Measurements from ENCODE around the gene HABP2. TPM values are rescaled to one million over a fixed set of nuclear protein-coding genes. Genes with fewer than 3 reads are reported as not detected.

HABP2 gene
- total RNA-seq, 6 experiments from 2014 or later = 162 to 705 (median 372) TPM

- Histone ChIP-seq H3K27ac (no peak overlapping the region), H3K4me3 (no peak overlapping the region), H3K4me1 (no peaks in the 10 kb centered on the region), H3K9me3 (no peaks in the 10 kb centered on the region), H3K36me3 (no peaks in the 10 kb centered on the region), H3K27me3 (no peaks in the 10 kb centered on the region)
- ATAC-seq = no peak
- DNase-seq = no peak
- 88% methylated on average over 4 of the region's 4 CpGs for WGBS (ENCODE audit: insufficient coverage, low coverage, low lambda C conversion rate, missing lambda C conversion rate)
- TF ChIP-seq CTCF (IDR thresholded peaks at IDR 0.05) (no peak), POLR2A (IDR thresholded peaks at IDR 0.05) (no peak)
- intact Hi-C loops (cut with DNase I) = no loop called here
Measured at GRCh38 chr10:113609704-113610108, 56.9 kb downstream of the HABP2 start.

- no peak for DNase-seq
- no peaks in the 10 kb centered on the region for H3K9me3 ChIP-seq
- intact Hi-C loops (cut with DNase I) = no loop called here
- H3K4me3 ChIP-seq = no peak overlapping the region
- no peak for ATAC-seq
- TF ChIP-seq POLR2A (IDR thresholded peaks at IDR 0.05) = no peak
- TF ChIP-seq CTCF (IDR thresholded peaks at IDR 0.05) = no peak
- H3K36me3 ChIP-seq = no peaks in the 10 kb centered on the region
- H3K27me3 ChIP-seq = no peaks in the 10 kb centered on the region
- H3K27ac ChIP-seq = no peak overlapping the region
- H3K4me1 ChIP-seq = no peaks in the 10 kb centered on the region
- WGBS (ENCODE audit: insufficient coverage, low coverage, low lambda C conversion rate, missing lambda C conversion rate) = 72% methylated on average over 18 of the region's 26 CpGs
Measured at GRCh38 chr10:113610631-113611601, 58.1 kb downstream of the HABP2 start.

- intact Hi-C loops (cut with DNase I) = no loop called here
- DNase-seq = no peak
- Histone ChIP-seq H3K27me3 (no peaks in the 10 kb centered on the region), H3K36me3 (no peaks in the 10 kb centered on the region), H3K9me3 (no peaks in the 10 kb centered on the region), H3K4me3 (no peak overlapping the region), H3K27ac (no peak overlapping the region), H3K4me1 (no peaks in the 10 kb centered on the region)
- TF ChIP-seq POLR2A (IDR thresholded peaks at IDR 0.05) (no peak), CTCF (IDR thresholded peaks at IDR 0.05) (no peak)
- ATAC-seq = peak in 1 of 4 donors; percentile 64
- no CpG with 5 or more reads among the region's 3 CpGs for WGBS (ENCODE audit: insufficient coverage, low coverage, low lambda C conversion rate, missing lambda C conversion rate)
Measured at GRCh38 chr10:113612154-113612553, 59.3 kb downstream of the HABP2 start.

- H3K36me3 ChIP-seq = no peaks in the 10 kb centered on the region
- no peaks in the 10 kb centered on the region for H3K9me3 ChIP-seq
- WGBS (ENCODE audit: insufficient coverage, low coverage, low lambda C conversion rate, missing lambda C conversion rate) = 60% methylated on average over 2 of the region's 2 CpGs
Measured at GRCh38 chr10:113613427-113613826, 60.6 kb downstream of the HABP2 start.

More at GRCh38 chr10:113613427-113613826, 60.6 kb downstream of the HABP2 start:
- Histone ChIP-seq H3K27ac (no peak overlapping the region), H3K4me3 (no peak overlapping the region), H3K27me3 (no peaks in the 10 kb centered on the region), H3K4me1 (peaks cover 0 to 8% (median 0%) of the 10 kb centered on the region in 4 donors)
- intact Hi-C loops (cut with DNase I) = no loop called here
- ATAC-seq (no peak), DNase-seq (no peak)
- TF ChIP-seq CTCF (IDR thresholded peaks at IDR 0.05) = no peak
- no peak for TF ChIP-seq POLR2A (IDR thresholded peaks at IDR 0.05)
